Hepatocyte (in vitro differentiated cells): Measurements from ENCODE around the gene NOP10.

ENCODE experiments used
- CTCF ChIP-seq: fragments of 200-600 bp; sonication (generic); IDR thresholded peaks from 2 replicates; pipeline ENCODE4 v1.5.1; 2016; ENCODE audit warnings: antibody characterized with exemption, mild to moderate bottlenecking; ENCODE audit not compliant: poor library complexity
- EZH2 ChIP-seq: fragments of 200-600 bp; sonication (generic); IDR thresholded peaks from 2 replicates; pipeline ENCODE4 v1.6.1; 2016; ENCODE audit warnings: antibody characterized with exemption, mild to moderate bottlenecking, borderline replicate concordance
- EZH2phosphoT487 ChIP-seq: fragments of 200-600 bp; sonication (generic); IDR thresholded peaks from one replicate; pipeline ENCODE4 v1.6.1; 2018; ENCODE audit warnings: antibody characterized with exemption, mild to moderate bottlenecking, low read depth, moderate library complexity; ENCODE audit not compliant: unreplicated experiment, severe bottlenecking

- TF ChIP-seq CTCF (no peak), EZH2 (no peak), EZH2phosphoT487 (no peak)
Observed at GRCh38 chr15:34355241-34355640, 12.3 kb upstream of the NOP10 start.
